ENCODE measurements around the gene ZNF385C. TPM values are rescaled to one million over a fixed set of nuclear protein-coding genes. Genes with fewer than 3 reads are reported as not detected.

The ZNF385C gene
- total RNA-seq, 1 experiment from 2014 or later: 3.7 TPM

- no peak for TF ChIP-seq SP1 (CRISPR knock-in tag; conservative IDR thresholded peaks at IDR 0.05)
- TF ChIP-seq, protein P1, sequence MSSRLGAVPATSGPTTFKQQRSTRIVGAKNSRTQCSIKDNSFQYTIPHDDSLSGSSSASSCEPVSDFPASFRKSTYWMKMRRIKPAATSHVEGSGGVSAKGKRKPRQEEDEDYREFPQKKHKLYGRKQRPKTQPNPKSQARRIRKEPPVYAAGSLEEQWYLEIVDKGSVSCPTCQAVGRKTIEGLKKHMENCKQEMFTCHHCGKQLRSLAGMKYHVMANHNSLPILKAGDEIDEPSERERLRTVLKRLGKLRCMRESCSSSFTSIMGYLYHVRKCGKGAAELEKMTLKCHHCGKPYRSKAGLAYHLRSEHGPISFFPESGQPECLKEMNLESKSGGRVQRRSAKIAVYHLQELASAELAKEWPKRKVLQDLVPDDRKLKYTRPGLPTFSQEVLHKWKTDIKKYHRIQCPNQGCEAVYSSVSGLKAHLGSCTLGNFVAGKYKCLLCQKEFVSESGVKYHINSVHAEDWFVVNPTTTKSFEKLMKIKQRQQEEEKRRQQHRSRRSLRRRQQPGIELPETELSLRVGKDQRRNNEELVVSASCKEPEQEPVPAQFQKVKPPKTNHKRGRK (CRISPR knock-in tag; IDR thresholded peaks at IDR 0.05; ENCODE audit: borderline replicate concordance): no peak
- TF ChIP-seq IRF2 (CRISPR knock-in tag; IDR thresholded peaks at IDR 0.05; ENCODE audit: borderline replicate concordance, low read depth): no peak
- no peak for TF ChIP-seq ZNF396 (CRISPR knock-in tag; IDR thresholded peaks at IDR 0.05; ENCODE audit: borderline replicate concordance)
- TF ChIP-seq NR1H2 (CRISPR knock-in tag; IDR thresholded peaks at IDR 0.05): no peak
- no peak for TF ChIP-seq GTF2I (CRISPR knock-in tag; conservative IDR thresholded peaks at IDR 0.05)
- no peak for TF ChIP-seq JUN (CRISPR knock-in tag; IDR thresholded peaks at IDR 0.05)
- no peak for TF ChIP-seq ZNF263 (CRISPR knock-in tag; IDR thresholded peaks at IDR 0.05; ENCODE audit: low read depth)
- no peak for TF ChIP-seq E2F4 (CRISPR knock-in tag; IDR thresholded peaks at IDR 0.05; ENCODE audit: borderline replicate concordance, low read depth)
- TF ChIP-seq, protein P2, sequence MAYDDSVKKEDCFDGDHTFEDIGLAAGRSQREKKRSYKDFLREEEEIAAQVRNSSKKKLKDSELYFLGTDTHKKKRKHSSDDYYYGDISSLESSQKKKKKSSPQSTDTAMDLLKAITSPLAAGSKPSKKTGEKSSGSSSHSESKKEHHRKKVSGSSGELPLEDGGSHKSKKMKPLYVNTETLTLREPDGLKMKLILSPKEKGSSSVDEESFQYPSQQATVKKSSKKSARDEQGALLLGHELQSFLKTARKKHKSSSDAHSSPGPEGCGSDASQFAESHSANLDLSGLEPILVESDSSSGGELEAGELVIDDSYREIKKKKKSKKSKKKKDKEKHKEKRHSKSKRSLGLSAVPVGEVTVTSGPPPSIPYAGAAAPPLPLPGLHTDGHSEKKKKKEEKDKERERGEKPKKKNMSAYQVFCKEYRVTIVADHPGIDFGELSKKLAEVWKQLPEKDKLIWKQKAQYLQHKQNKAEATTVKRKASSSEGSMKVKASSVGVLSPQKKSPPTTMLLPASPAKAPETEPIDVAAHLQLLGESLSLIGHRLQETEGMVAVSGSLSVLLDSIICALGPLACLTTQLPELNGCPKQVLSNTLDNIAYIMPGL (CRISPR knock-in tag; IDR thresholded peaks at IDR 0.05): no peak
- TF ChIP-seq, protein P3, sequence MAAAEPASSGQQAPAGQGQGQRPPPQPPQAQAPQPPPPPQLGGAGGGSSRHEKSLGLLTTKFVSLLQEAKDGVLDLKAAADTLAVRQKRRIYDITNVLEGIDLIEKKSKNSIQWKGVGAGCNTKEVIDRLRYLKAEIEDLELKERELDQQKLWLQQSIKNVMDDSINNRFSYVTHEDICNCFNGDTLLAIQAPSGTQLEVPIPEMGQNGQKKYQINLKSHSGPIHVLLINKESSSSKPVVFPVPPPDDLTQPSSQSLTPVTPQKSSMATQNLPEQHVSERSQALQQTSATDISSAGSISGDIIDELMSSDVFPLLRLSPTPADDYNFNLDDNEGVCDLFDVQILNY (CRISPR knock-in tag; IDR thresholded peaks at IDR 0.05): no peak
- TF ChIP-seq ERG (CRISPR knock-in tag; IDR thresholded peaks at IDR 0.05): no peak
- TF ChIP-seq ZBTB21 (CRISPR knock-in tag; IDR thresholded peaks at IDR 0.05; ENCODE audit: borderline replicate concordance): no peak
- no peak for DNase-seq (ENCODE audit: low spot score)
- ChIA-PET CTCF (no interaction called here), POLR2A (no interaction called here)
- Mint-ChIP-seq H3K4me3 (no peak overlapping the region), H3K27ac (no peak overlapping the region), H3K4me1 (no peaks in the 10 kb centered on the region), H3K9me3 (no peaks in the 10 kb centered on the region), H3K36me3 (peaks cover 63% of the 10 kb centered on the region), H3K27me3 (ENCODE audit: low read depth) (no peaks in the 10 kb centered on the region; the same call in 1 of the 2 replicates)
- ATAC-seq: no peak
Measured at GRCh38 chr17:42000413-42001133, 97.7 kb downstream of the ZNF385C start.

- no peak for ATAC-seq
- H3K27me3 Mint-ChIP-seq (ENCODE audit: low read depth): no peaks in the 10 kb centered on the region; the same call in 1 of the 2 replicates
- H3K36me3 Mint-ChIP-seq: peaks cover 81% of the 10 kb centered on the region
- CTCF ChIA-PET: no interaction called here
- H3K4me1 Mint-ChIP-seq: no peaks in the 10 kb centered on the region
- POLR2A ChIA-PET: no interaction called here
- DNase-seq (ENCODE audit: low spot score): no peak
- TF ChIP-seq, protein P4, sequence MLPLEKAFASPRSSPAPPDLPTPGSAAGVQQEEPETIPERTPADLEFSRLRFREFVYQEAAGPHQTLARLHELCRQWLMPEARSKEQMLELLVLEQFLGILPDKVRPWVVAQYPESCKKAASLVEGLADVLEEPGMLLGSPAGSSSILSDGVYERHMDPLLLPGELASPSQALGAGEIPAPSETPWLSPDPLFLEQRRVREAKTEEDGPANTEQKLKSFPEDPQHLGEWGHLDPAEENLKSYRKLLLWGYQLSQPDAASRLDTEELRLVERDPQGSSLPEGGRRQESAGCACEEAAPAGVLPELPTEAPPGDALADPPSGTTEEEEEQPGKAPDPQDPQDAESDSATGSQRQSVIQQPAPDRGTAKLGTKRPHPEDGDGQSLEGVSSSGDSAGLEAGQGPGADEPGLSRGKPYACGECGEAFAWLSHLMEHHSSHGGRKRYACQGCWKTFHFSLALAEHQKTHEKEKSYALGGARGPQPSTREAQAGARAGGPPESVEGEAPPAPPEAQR (CRISPR knock-in tag; IDR thresholded peaks at IDR 0.05): no peak
- TF ChIP-seq RELA (CRISPR knock-in tag; IDR thresholded peaks at IDR 0.05; ENCODE audit: borderline replicate concordance) (no peak), GRHL2 (CRISPR knock-in tag; IDR thresholded peaks at IDR 0.05; ENCODE audit: insufficient replicate concordance, severe bottlenecking) (no peak), JUN (CRISPR knock-in tag; IDR thresholded peaks at IDR 0.05) (no peak), FOXK1 (CRISPR knock-in tag; IDR thresholded peaks at IDR 0.05) (no peak), PRDM15 (CRISPR knock-in tag; IDR thresholded peaks at IDR 0.05) (no peak)
- H3K4me3 Mint-ChIP-seq: no peak overlapping the region
- H3K27ac Mint-ChIP-seq: no peak overlapping the region
- no peaks in the 10 kb centered on the region for H3K9me3 Mint-ChIP-seq
Measured at GRCh38 chr17:41998497-41998896, 99.8 kb downstream of the ZNF385C start.
